HEK293 (cell line): ENCODE results near the gene BRD8.

Experiments used
- CTCF ChIA-PET: fragments of 350-600 bp; formaldehyde crosslinking; extraction: SDS; loops from one replicate; lab custom pipeline; 2021; ENCODE audit warnings: antibody characterized with exemption; lab: Yijun Ruan, JAX
- POLR2A ChIA-PET: fragments of 300-600 bp; formaldehyde crosslinking; extraction: SDS; loops from one replicate; lab custom pipeline; 2020; ENCODE audit warnings: antibody characterized with exemption, inconsistent platforms; lab: Yijun Ruan, JAX
- H3K27ac ChIP-seq: fragments of 200-500 bp; sonication (Bioruptor generic); 2 replicates; pipeline ENCODE4 v1.5.1; 2014; ENCODE audit warnings: low read depth, low read length, control low read depth, inconsistent platforms; ENCODE audit errors: extremely low read depth
- H3K36me3 ChIP-seq, 2 experiments: fragments of 200-500 bp in 1 of 2; sonication (Bioruptor generic) in 1 of 2; 1 replicate in 1 of 2; 2 replicates in 1 of 2; pipeline ENCODE4 v1.5.1; 2014 to 2017; ENCODE audit warnings: inconsistent platforms in 2 of 2, low read length in 2 of 2; ENCODE audit not compliant: control insufficient read depth in 2 of 2, insufficient read depth in 1 of 2
- H3K4me1 ChIP-seq: fragments of 200-500 bp; sonication (Bioruptor generic); 2 replicates; pipeline ENCODE4 v1.5.1; 2014; ENCODE audit warnings: mild to moderate bottlenecking, low read length, inconsistent platforms; ENCODE audit not compliant: control insufficient read depth, insufficient read depth
- H3K4me3 ChIP-seq: 2 replicates; pipeline ENCODE4 v1.5.1; 2011; ENCODE audit warnings: low read depth, mild to moderate bottlenecking, control low read depth, low read length, moderate library complexity
- H3K9me3 ChIP-seq: fragments of 200-500 bp; sonication (Bioruptor generic); 2 replicates; pipeline ENCODE4 v1.5.1; 2014; ENCODE audit warnings: low read depth, low read length, inconsistent platforms; ENCODE audit not compliant: control insufficient read depth, insufficient read depth
- HOXD13 ChIP-seq: sonication (generic); formaldehyde crosslinking; IDR thresholded peaks from 2 replicates; pipeline ENCODE4 v1.8.0; 2022; ENCODE audit warnings: missing genetic modification reagents, borderline replicate concordance
- MZF1 ChIP-seq: fragments of 450-650 bp; formaldehyde crosslinking; IDR thresholded peaks from 2 replicates; pipeline ENCODE4 v1.5.1; 2017; ENCODE audit warnings: missing biosample characterization, missing genetic modification characterization, borderline replicate concordance
- TCF7L2 ChIP-seq: IDR thresholded peaks from 2 replicates; pipeline ENCODE4 v1.6.1; 2011; ENCODE audit warnings: low read depth, mild to moderate bottlenecking, inconsistent platforms, low read length, moderate library complexity, borderline replicate concordance
- ZBTB17 ChIP-seq: fragments of 450-650 bp; formaldehyde crosslinking; IDR thresholded peaks from 2 replicates; pipeline ENCODE4 v1.5.1; 2016; ENCODE audit warnings: missing biosample characterization, missing genetic modification characterization
- ZFP3 ChIP-seq: fragments of 450-650 bp; formaldehyde crosslinking; IDR thresholded peaks from 2 replicates; pipeline ENCODE4 v1.5.1; 2016; ENCODE audit warnings: low read depth, missing biosample characterization, missing genetic modification characterization
- ZFP41 ChIP-seq: fragments of 450-650 bp; formaldehyde crosslinking; IDR thresholded peaks from 2 replicates; pipeline ENCODE4 v1.5.1; 2016; ENCODE audit warnings: missing biosample characterization, missing genetic modification characterization, borderline replicate concordance
- ZNF121 ChIP-seq: fragments of 450-650 bp; formaldehyde crosslinking; IDR thresholded peaks from 2 replicates; pipeline ENCODE4 v1.5.1; 2016; ENCODE audit warnings: missing biosample characterization, missing genetic modification characterization
- ZNF133 ChIP-seq: fragments of 450-650 bp; formaldehyde crosslinking; IDR thresholded peaks from 2 replicates; pipeline ENCODE4 v1.5.1; 2016; ENCODE audit warnings: missing biosample characterization, missing genetic modification characterization
- ZNF23 ChIP-seq: fragments of 450-650 bp; formaldehyde crosslinking; IDR thresholded peaks from 2 replicates; pipeline ENCODE4 v1.5.1; 2016; ENCODE audit warnings: missing biosample characterization, missing genetic modification characterization, borderline replicate concordance
- ZNF274 ChIP-seq, 2 experiments: fragments of 200-500 bp in 1 of 2; fragments of 450-650 bp in 1 of 2; sonication (Bioruptor generic) in 1 of 2; formaldehyde crosslinking in 1 of 2; IDR thresholded peaks; 2 replicates each; pipeline versions ENCODE4 v1.5.1 to v1.6.1; 2014 to 2016; ENCODE audit warnings: borderline replicate concordance in 1 of 2, inconsistent platforms in 1 of 2, low read length in 1 of 2, missing biosample characterization in 1 of 2, missing genetic modification characterization in 1 of 2
- ZNF366 ChIP-seq: fragments of 450-650 bp; formaldehyde crosslinking; conservative IDR thresholded peaks from 2 replicates; pipeline ENCODE4 v1.5.1; 2016; ENCODE audit warnings: missing biosample characterization, missing genetic modification characterization
- ZNF544 ChIP-seq: fragments of 450-650 bp; formaldehyde crosslinking; IDR thresholded peaks from 2 replicates; pipeline ENCODE4 v1.5.0; 2017; ENCODE audit warnings: missing biosample characterization, missing genetic modification characterization
- ZNF585B ChIP-seq: fragments of 450-650 bp; formaldehyde crosslinking; IDR thresholded peaks from 2 replicates; pipeline ENCODE4 v1.5.1; 2016; ENCODE audit warnings: missing biosample characterization, missing genetic modification characterization
- ZNF654 ChIP-seq: fragments of 450-650 bp; formaldehyde crosslinking; IDR thresholded peaks from 2 replicates; pipeline ENCODE4 v1.5.1; 2016; ENCODE audit warnings: low read depth, missing biosample characterization, missing genetic modification characterization
- ZNF837 ChIP-seq: fragments of 450-650 bp; formaldehyde crosslinking; IDR thresholded peaks from 2 replicates; pipeline ENCODE4 v1.5.1; 2016; ENCODE audit warnings: missing biosample characterization, missing genetic modification characterization
- ZNF843 ChIP-seq: fragments of 450-650 bp; formaldehyde crosslinking; IDR thresholded peaks from 2 replicates; pipeline ENCODE4 v1.5.1; 2016; ENCODE audit warnings: missing biosample characterization, missing genetic modification characterization
- TF ChIP-seq, protein P1 (sequence below): fragments of 450-650 bp; formaldehyde crosslinking; IDR thresholded peaks from 2 replicates; pipeline ENCODE4 v1.5.1; 2017; ENCODE audit warnings: missing biosample characterization, missing genetic modification characterization
- TF ChIP-seq, protein P2 (sequence below): fragments of 450-650 bp; IDR thresholded peaks from 2 replicates; pipeline ENCODE4 v1.5.1; 2018; ENCODE audit warnings: missing biosample characterization, missing genetic modification characterization
- TF ChIP-seq, protein P3 (sequence below): fragments of 450-650 bp; formaldehyde crosslinking; IDR thresholded peaks from 2 replicates; pipeline ENCODE4 v1.5.1; 2017; ENCODE audit warnings: missing biosample characterization, missing genetic modification characterization
- TF ChIP-seq, protein P4 (sequence below): fragments of 450-650 bp; formaldehyde crosslinking; IDR thresholded peaks from 2 replicates; pipeline ENCODE4 v1.5.1; 2016; ENCODE audit warnings: missing biosample characterization, missing genetic modification characterization, borderline replicate concordance
- TF ChIP-seq, protein P5 (sequence below): fragments of 450-650 bp; formaldehyde crosslinking; IDR thresholded peaks from 2 replicates; pipeline ENCODE4 v1.5.1; 2016; ENCODE audit warnings: missing biosample characterization, missing genetic modification characterization
- TF ChIP-seq, protein P6 (sequence below): fragments of 450-650 bp; formaldehyde crosslinking; IDR thresholded peaks from 2 replicates; pipeline ENCODE4 v1.5.1; 2016; ENCODE audit warnings: missing biosample characterization, missing genetic modification characterization

BRD8 gene

DNA sequence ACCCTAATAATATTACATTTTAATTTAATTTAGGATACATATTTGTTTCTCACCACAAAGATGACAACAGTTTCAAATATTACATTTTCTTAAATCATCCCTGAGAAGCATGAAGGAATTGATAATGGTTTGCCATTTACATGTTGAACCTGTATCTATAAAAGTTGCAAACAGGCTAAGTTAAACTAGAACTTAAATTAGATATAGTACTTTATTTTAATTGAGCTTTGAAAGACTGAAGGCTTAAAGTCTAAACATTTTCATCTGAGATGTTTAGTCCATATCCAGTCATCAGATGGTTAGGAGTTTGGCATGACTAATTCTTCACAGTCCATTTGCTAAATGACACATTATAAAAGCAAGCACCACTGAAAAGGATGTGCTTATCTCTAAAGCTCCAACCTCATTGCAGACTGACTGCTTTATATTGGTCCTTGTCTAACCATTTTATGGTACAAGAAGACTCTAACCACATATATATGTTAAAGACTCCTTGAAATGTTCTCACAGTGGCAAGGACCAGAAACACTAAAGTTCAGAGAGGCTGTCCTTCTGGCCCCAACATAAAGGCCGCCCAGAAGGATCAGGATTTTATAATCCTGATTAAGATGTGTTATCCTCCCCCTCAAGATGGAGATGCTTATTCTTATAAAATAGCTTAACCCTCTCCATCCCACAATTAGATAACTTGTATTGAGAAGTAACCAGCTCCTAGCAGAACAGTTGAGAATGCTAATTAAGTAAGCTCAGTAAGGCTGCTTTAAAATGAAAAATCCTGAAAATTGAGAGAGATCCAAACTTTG lies 68.8 kb downstream of the BRD8 start:
- Histone ChIP-seq H3K4me3 (no peak overlapping the region), H3K4me1 (peaks cover 22% of the 10 kb centered on the region), H3K9me3 (no peaks in the 10 kb centered on the region), H3K36me3 (no peaks in the 10 kb centered on the region), H3K27ac (peak overlapping the region; percentile 13; the same call in 1 of the 2 replicates)
- POLR2A ChIA-PET = interaction anchor here (0.5 kb wide), 1 partner anchor 440 kb away, joined by 4 read pairs; no protein-coding TSS in a partner anchor
- CTCF ChIA-PET = interaction anchor here (0.5 to 2.6 kb wide), 13 partner anchors 8 to 331 kb away, joined by 3 to 16 read pairs (median 3); partner anchors contain the start of genes KDM3B and WNT8A
- TF ChIP-seq ZFP41 (no peak), ZNF544 (tag by site-specific recombination) (no peak), TCF7L2 (peak; percentile 64; the same call in 1 of the 2 replicates), ZFP3 (peak; percentile 43; the same call in 1 of the 2 replicates), ZNF654 (no peak), ZNF23 (tag by site-specific recombination) (no peak), ZNF843 (tag by site-specific recombination) (peak; percentile 88), ZNF837 (tag by site-specific recombination) (no peak), ZBTB17 (tag by site-specific recombination) (peak; percentile 17; the same call in 1 of the 2 replicates), ZNF274 (IDR thresholded peaks at IDR 0.05; ENCODE audit: low read length) (no peak), ZNF274 (tag by site-specific recombination; IDR thresholded peaks at IDR 0.05; ENCODE audit: borderline replicate concordance) (no peak), ZNF121 (tag by site-specific recombination) (no peak), ZNF585B (tag by site-specific recombination) (no peak), ZNF366 (peak; percentile 35; the same call in 1 of the 2 replicates), HOXD13 (0 out of 2 replicates have a peak, but pooled peaks have one; percentile 26), ZNF133 (tag by site-specific recombination) (no peak), MZF1 (tag by site-specific recombination) (no peak)
- TF ChIP-seq, protein P1, sequence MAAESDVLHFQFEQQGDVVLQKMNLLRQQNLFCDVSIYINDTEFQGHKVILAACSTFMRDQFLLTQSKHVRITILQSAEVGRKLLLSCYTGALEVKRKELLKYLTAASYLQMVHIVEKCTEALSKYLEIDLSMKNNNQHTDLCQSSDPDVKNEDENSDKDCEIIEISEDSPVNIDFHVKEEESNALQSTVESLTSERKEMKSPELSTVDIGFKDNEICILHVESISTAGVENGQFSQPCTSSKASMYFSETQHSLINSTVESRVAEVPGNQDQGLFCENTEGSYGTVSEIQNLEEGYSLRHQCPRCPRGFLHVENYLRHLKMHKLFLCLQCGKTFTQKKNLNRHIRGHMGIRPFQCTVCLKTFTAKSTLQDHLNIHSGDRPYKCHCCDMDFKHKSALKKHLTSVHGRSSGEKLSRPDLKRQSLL (tag by site-specific recombination) = no peak
- TF ChIP-seq, protein P2, sequence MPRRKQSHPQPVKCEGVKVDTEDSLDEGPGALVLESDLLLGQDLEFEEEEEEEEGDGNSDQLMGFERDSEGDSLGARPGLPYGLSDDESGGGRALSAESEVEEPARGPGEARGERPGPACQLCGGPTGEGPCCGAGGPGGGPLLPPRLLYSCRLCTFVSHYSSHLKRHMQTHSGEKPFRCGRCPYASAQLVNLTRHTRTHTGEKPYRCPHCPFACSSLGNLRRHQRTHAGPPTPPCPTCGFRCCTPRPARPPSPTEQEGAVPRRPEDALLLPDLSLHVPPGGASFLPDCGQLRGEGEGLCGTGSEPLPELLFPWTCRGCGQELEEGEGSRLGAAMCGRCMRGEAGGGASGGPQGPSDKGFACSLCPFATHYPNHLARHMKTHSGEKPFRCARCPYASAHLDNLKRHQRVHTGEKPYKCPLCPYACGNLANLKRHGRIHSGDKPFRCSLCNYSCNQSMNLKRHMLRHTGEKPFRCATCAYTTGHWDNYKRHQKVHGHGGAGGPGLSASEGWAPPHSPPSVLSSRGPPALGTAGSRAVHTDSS (tag by site-specific recombination) = no peak
- TF ChIP-seq, protein P3, sequence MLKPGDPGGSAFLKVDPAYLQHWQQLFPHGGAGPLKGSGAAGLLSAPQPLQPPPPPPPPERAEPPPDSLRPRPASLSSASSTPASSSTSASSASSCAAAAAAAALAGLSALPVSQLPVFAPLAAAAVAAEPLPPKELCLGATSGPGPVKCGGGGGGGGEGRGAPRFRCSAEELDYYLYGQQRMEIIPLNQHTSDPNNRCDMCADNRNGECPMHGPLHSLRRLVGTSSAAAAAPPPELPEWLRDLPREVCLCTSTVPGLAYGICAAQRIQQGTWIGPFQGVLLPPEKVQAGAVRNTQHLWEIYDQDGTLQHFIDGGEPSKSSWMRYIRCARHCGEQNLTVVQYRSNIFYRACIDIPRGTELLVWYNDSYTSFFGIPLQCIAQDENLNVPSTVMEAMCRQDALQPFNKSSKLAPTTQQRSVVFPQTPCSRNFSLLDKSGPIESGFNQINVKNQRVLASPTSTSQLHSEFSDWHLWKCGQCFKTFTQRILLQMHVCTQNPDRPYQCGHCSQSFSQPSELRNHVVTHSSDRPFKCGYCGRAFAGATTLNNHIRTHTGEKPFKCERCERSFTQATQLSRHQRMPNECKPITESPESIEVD (tag by site-specific recombination) = peak; percentile 86
- TF ChIP-seq, protein P4, sequence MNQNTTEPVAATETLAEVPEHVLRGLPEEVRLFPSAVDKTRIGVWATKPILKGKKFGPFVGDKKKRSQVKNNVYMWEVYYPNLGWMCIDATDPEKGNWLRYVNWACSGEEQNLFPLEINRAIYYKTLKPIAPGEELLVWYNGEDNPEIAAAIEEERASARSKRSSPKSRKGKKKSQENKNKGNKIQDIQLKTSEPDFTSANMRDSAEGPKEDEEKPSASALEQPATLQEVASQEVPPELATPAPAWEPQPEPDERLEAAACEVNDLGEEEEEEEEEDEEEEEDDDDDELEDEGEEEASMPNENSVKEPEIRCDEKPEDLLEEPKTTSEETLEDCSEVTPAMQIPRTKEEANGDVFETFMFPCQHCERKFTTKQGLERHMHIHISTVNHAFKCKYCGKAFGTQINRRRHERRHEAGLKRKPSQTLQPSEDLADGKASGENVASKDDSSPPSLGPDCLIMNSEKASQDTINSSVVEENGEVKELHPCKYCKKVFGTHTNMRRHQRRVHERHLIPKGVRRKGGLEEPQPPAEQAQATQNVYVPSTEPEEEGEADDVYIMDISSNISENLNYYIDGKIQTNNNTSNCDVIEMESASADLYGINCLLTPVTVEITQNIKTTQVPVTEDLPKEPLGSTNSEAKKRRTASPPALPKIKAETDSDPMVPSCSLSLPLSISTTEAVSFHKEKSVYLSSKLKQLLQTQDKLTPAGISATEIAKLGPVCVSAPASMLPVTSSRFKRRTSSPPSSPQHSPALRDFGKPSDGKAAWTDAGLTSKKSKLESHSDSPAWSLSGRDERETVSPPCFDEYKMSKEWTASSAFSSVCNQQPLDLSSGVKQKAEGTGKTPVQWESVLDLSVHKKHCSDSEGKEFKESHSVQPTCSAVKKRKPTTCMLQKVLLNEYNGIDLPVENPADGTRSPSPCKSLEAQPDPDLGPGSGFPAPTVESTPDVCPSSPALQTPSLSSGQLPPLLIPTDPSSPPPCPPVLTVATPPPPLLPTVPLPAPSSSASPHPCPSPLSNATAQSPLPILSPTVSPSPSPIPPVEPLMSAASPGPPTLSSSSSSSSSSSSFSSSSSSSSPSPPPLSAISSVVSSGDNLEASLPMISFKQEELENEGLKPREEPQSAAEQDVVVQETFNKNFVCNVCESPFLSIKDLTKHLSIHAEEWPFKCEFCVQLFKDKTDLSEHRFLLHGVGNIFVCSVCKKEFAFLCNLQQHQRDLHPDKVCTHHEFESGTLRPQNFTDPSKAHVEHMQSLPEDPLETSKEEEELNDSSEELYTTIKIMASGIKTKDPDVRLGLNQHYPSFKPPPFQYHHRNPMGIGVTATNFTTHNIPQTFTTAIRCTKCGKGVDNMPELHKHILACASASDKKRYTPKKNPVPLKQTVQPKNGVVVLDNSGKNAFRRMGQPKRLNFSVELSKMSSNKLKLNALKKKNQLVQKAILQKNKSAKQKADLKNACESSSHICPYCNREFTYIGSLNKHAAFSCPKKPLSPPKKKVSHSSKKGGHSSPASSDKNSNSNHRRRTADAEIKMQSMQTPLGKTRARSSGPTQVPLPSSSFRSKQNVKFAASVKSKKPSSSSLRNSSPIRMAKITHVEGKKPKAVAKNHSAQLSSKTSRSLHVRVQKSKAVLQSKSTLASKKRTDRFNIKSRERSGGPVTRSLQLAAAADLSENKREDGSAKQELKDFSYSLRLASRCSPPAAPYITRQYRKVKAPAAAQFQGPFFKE (tag by site-specific recombination) = no peak
- TF ChIP-seq, protein P5, sequence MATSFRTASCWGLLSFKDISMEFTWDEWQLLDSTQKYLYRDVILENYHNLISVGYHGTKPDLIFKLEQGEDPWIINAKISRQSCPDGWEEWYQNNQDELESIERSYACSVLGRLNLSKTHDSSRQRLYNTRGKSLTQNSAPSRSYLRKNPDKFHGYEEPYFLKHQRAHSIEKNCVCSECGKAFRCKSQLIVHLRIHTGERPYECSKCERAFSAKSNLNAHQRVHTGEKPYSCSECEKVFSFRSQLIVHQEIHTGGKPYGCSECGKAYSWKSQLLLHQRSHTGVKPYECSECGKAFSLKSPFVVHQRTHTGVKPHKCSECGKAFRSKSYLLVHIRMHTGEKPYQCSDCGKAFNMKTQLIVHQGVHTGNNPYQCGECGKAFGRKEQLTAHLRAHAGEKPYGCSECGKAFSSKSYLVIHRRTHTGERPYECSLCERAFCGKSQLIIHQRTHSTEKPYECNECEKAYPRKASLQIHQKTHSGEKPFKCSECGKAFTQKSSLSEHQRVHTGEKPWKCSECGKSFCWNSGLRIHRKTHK (tag by site-specific recombination) = no peak
- TF ChIP-seq, protein P6, sequence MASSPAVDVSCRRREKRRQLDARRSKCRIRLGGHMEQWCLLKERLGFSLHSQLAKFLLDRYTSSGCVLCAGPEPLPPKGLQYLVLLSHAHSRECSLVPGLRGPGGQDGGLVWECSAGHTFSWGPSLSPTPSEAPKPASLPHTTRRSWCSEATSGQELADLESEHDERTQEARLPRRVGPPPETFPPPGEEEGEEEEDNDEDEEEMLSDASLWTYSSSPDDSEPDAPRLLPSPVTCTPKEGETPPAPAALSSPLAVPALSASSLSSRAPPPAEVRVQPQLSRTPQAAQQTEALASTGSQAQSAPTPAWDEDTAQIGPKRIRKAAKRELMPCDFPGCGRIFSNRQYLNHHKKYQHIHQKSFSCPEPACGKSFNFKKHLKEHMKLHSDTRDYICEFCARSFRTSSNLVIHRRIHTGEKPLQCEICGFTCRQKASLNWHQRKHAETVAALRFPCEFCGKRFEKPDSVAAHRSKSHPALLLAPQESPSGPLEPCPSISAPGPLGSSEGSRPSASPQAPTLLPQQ (tag by site-specific recombination) = no peak
